HG03442 (cell line): ENCODE results near the gene RALB.
A peak's percentile ranks its signal among the peaks of the same experiment; 100 is the strongest.
"Not testable (repeated sequence)": the region's sequence is repeated elsewhere in the genome, so short reads cannot be mapped to it uniquely, and the experiment has no call there.

Experiments used
- ATAC-seq: cut with Tn5 transposase; IDR thresholded peaks from one replicate; pipeline ENCODE4 v1.9.1; 2021; ENCODE audit warnings: mild to moderate bottlenecking, moderate library complexity; ENCODE audit not compliant: unreplicated experiment

Gene RALB

DNA sequence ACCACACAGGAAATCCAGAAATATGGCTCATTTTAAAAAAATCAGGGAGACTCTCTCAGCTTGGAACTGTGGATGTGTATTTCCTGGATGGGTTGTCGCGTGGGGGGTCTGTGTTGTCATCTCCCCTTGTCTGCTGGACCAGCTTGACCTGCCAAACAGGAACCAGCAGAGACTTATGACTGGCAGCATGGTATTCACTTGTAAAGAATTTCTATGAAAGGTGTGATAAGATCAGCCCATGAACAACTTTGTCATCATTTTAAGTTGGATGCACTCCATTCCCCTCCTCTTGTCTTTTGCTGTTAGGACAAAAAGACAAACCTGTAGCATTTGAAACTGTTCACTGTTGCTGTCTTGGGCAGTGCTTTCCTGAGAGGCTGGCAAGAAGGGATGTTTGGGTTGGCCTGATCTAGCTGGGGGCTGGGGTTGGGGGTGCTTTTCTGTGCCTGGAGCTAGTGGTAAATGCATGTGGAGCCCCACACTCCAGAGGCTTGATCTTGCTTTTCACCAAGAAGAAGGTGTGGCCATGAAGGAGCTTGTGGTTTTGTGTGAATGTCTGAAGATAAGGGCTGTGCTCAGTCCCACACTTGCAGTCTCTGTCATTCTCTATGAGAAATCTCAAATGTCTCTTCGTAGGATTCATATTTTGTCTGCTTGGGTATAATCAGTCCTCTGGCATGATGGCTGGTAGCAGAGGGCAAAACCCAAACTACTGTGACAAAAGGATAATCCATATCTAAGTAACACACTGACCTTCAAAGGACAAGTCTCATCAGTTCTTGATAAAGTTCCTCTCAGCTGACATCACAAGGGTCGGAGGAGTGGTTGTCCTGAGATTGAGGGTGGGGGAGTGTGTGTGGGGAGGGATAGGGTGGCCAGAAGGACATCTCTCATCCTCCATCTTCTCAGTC lies 39.0 kb downstream of the RALB start:
- ATAC-seq: no peak

DNA sequence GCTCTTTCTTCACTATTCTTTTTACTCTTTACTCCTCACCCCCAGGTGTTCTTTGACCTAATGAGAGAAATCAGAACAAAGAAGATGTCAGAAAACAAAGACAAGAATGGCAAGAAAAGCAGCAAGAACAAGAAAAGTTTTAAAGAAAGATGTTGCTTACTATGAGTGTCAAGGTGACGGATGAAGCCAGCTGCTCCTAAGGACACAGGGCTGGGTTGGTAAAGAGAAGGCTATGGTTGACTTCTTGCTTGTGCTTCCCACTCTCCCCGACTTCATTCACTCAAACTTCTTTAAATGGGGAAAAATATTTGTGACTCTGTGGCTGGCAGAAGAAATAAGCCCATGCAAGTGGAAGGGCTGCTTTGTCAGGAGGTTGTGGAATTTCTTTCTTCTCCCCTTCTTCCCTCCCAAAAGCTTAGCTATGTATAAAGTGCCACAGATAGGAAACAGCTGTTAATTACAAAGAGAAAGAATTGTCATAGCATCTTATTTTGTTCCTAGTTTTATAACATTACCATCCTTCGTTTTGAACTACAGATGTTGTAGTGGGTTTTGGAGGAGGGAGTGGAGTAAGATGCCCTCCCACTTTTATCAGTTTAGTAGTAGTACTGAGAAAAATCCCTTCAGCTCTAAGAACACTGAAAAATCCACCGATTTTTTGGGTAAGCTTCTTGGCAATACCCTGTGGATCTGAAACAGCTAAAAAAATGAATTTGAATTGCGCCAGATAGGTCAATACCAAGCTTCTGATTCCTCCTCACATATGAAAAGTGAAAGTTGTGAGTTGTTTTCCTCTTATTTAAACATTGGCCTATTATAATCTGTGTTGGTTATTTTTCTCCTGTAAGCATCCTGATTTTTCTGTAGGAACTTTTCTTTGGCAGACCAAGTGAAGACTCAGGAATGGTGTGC lies 40.7 kb downstream of the RALB start:
- ATAC-seq: peak; percentile 23

DNA sequence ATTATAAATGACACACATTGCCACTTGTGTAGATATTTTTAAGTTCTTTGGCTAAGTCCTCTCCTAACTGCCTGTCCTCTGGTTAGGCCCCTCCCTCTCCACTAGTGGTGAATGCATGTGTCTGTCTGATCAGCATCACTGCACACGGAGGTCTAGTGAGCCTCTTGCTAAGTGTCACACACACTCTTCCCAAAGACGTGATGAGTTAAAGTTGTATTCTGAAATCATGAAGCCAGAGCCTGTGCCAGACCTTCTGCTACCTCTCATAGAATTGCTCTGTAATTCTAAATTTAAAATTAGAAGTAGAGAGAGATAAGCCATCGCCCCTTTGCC lies 41.3 kb downstream of the RALB start:
- peak; percentile 96 for ATAC-seq

GRCh38 chr2:120298173-120298835 lies 45.7 kb downstream of the RALB start:
- no peak for ATAC-seq

GRCh38 chr2:120299004-120299403 lies 46.4 kb downstream of the RALB start:
- ATAC-seq: no peak

DNA sequence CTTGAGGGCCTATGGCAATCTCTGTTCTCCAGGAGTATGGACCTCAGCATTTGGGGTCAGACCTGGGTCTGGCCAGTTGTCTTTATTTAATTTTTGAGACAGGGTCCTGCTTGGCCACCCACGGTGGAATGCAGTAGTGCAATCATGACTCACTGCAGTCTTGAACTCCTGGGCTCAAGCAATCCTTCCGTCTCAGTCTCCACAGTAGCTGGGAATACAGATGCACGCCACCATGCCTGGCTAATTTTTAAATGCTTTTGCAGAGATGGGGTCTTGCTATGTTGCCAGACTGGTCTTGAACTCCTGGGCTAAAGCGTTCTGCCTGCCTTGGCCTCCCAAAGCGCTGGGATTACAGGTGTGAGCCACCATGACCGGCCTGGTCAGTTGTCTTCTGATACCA lies 46.9 kb downstream of the RALB start:
- ATAC-seq: no peak

DNA sequence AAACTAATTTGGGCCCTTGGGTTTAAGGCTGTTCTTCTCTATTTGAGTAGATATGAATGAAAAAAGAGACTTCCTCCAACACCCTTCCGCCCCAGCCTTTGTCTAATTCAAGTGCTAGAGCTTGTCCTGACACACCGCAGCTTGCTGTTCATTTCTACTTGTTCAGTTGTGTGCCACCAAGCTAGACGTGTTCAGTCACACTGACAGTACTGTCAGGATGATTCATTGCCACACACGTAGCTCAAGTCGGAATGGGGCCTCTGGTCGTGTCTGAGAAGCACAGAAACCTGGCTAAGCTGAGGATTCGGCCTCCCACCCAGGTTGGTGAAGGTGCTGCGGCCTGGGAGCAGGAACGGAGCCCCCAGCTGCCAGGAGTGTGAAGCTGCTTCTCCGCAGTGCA lies 47.7 kb downstream of the RALB start:
- ATAC-seq: no peak

GRCh38 chr2:120301284-120301683 lies 48.6 kb downstream of the RALB start:
- ATAC-seq: no peak

DNA sequence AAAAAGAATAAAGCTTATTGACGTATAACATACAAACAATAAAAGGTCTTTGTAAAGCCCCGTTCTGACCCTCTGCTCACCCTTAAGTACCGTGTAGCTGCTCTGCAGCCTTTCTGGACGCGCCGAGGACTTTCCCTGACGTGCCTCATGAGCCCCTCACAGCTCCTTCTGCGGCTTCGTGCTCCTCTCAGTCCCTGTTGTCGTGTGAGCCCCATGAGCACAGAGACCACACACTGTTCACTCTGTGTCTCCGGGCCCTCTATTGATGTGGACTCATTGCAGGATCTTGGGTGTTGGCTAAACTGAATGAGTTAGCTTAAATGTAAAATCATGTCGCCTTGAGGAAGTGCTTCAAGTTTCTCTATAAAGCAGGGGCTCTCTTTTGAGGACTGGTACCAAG lies 49.6 kb downstream of the RALB start:
- ATAC-seq: no peak

- no peak for ATAC-seq
These were observed 50.5 kb downstream of the RALB start for GRCh38 chr2:120303177-120303576.

- no peak for ATAC-seq
These were observed 52.6 kb downstream of the RALB start for GRCh38 chr2:120305296-120305695.

- no peak for ATAC-seq
These were observed 53.4 kb downstream of the RALB start for GRCh38 chr2:120305937-120306490.

- ATAC-seq: no peak
These were observed 54.8 kb downstream of the RALB start for GRCh38 chr2:120307482-120307881.

DNA sequence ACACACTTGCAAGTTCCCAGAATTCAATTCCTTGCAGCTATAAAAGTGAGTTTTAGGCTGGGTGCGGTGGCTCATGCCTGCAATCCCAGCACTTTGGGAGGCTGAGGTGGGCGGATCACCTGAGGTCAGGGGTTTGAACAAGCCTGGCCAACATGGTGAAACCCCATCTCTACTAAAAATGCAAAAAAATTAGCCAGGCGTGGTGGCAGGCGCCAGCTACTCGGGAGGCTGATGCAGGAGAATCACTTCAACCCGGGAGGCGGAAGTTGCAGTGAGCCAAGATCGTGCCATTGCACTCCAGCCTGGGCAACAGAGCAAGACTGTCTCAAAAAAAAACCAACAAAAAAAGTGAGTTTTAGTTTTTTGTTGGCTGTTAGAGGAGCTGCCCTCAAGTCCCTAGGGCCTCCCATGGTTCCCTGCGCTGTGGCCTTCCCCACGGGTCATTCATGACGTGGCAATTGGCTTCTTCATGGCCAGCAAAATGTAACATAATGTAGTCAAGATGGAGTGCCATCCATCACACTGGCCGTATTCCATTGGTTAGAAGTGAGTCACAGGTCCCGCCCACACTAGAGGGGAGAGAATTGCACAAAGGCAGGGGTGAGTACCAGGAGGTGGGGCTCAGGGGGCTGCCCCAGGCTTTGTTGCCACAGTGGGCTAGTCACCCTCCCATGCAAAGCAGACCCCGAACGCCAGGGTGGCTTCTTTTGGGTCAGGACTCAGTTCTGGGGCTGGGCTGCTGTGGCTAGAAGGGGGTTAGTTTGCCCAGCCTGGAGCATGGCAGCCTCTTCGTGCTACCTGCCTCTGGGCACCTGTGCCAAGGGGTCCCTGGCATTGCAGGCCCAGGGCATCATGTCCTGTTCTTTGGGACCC lies 55.6 kb downstream of the RALB start:
- ATAC-seq: peak; percentile 31

- ATAC-seq: peak; percentile 74
These were observed 57.5 kb downstream of the RALB start for GRCh38 chr2:120310136-120310535.

GRCh38 chr2:120310841-120311240 lies 58.2 kb downstream of the RALB start:
- ATAC-seq: not testable (repeated sequence)

DNA sequence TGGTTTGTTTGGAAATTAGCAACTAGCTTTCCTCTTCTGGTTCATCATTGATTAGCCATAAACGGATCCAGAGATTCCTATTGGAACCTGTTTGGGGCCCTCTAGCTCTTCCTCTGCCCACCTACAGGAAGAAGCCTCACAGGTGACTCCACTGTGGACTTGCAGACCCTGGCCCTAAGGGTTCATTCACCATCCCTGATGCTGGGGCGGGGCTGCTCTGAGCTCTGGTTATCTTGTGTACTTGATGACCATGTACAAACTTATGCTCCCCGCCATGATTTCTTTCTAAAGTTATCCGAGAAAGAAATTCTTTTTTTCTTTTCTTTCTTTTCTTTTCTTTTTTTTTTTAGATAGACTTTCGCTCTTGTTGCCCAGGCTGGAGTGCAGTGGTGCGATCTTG lies 59.4 kb downstream of the RALB start:
- no peak for ATAC-seq

GRCh38 chr2:120312860-120313694 lies 60.4 kb downstream of the RALB start:
- ATAC-seq: peak; percentile 28
